GM12865 (cell line): ENCODE measurements around the gene TMPRSS13.

Source experiments
- DNase-seq: peaks from one replicate; pipeline ENCODE4 v3.0.0; 2010; ENCODE audit warnings: low read depth
- H3K4me3 ChIP-seq: 2 replicates; pipeline ENCODE4 v1.5.1; 2011; ENCODE audit warnings: mild to moderate bottlenecking, low read depth, low read length, control low read depth
- TF ChIP-seq, protein P1 (sequence below): IDR thresholded peaks from 2 replicates; pipeline ENCODE4 v1.5.1; 2011; ENCODE audit warnings: low read length, control low read depth, low read depth, inconsistent platforms; ENCODE audit not compliant: insufficient read depth; ENCODE audit errors: missing control alignments

Gene TMPRSS13

DNA sequence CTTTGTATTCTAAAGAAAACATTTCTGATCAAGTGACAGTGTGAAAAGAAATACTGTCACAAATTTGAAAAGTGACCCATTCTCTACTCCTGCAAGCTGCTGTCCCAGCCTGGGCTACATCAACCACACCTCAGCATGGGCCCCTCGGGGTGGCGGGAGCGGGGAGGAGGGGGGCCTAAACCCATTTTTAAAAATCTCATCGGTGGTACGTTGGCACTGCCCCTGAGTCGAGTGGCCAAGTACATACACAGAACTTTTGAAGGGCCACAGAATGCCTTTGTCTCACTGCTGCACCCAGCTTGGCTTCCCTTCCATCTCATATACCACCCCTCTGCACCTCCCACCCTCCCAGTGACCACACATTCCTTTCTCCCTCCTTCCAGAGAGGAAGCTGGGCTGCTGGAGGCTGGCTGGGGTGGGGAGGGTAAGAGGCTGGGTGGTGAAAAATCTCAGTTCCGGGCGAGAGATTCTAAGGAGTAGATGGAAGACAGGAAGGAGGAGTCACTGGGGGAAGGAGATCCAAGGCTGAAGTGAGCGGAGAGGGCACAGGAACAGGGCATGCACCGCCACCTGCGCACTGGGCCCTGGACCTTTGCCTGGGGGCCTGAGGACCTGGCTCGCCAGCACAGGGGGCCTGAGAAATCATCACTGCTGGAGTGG lies 73.9 kb downstream of the TMPRSS13 start:
- DNase-seq = no peak
- TF ChIP-seq, protein P1, sequence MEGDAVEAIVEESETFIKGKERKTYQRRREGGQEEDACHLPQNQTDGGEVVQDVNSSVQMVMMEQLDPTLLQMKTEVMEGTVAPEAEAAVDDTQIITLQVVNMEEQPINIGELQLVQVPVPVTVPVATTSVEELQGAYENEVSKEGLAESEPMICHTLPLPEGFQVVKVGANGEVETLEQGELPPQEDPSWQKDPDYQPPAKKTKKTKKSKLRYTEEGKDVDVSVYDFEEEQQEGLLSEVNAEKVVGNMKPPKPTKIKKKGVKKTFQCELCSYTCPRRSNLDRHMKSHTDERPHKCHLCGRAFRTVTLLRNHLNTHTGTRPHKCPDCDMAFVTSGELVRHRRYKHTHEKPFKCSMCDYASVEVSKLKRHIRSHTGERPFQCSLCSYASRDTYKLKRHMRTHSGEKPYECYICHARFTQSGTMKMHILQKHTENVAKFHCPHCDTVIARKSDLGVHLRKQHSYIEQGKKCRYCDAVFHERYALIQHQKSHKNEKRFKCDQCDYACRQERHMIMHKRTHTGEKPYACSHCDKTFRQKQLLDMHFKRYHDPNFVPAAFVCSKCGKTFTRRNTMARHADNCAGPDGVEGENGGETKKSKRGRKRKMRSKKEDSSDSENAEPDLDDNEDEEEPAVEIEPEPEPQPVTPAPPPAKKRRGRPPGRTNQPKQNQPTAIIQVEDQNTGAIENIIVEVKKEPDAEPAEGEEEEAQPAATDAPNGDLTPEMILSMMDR = no peak
- no peak overlapping the region for H3K4me3 ChIP-seq

GRCh38 chr11:117852309-117852708 lies 76.9 kb downstream of the TMPRSS13 start:
- H3K4me3 ChIP-seq = no peak overlapping the region
- TF ChIP-seq, protein P1 = no peak
- no peak for DNase-seq

GRCh38 chr11:117851852-117852251 lies 77.3 kb downstream of the TMPRSS13 start:
- TF ChIP-seq, protein P1 = no peak
- no peak overlapping the region for H3K4me3 ChIP-seq
- no peak for DNase-seq

DNA sequence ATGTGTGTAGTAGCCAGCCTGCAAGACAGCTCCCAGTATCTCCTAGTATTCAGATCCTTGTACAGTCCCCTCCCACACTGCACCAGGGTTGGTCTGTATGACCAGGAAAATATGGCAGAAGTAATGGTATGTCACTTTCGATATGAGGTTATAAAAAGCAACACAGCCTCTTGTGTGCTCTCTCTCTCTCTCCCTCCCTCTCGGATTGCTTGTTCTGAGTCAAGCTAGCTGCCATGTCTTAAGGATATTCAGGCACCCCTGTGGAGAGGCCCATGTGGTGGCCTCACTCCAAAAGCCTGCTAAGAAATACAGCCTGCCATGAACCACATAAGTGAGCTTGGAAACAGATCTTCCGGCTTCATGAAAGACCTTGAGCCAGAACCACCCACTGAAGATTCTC lies 78.1 kb downstream of the TMPRSS13 start:
- no peak overlapping the region for H3K4me3 ChIP-seq
- TF ChIP-seq, protein P1 = no peak
- peak; percentile 25 for DNase-seq
